Smooth muscle cell (in vitro differentiated cells): ENCODE measurements around the gene ZPBP2. TPM values are rescaled to one million over a fixed set of nuclear protein-coding genes. Genes with fewer than 3 reads are reported as not detected.

Experiments used
- DNase-seq: peaks from one replicate; lab custom pipeline; 2025; ENCODE audit not compliant: unreplicated experiment; lab: John Stamatoyannopoulos, UW
- H2AFZ ChIP-seq: fragments of 200-600 bp; sonication (generic); 2 replicates; pipeline ENCODE4 v1.6.0; 2016; ENCODE audit warnings: antibody characterized with exemption, low read depth, mild to moderate bottlenecking
- H3F3A ChIP-seq: fragments of 200-600 bp; sonication (generic); 2 replicates; pipeline ENCODE4 v1.6.0; 2017; ENCODE audit warnings: antibody characterized with exemption, low read depth
- H3K27ac ChIP-seq: fragments of 200-600 bp; sonication (generic); 2 replicates; pipeline ENCODE4 v1.5.1; 2016; ENCODE audit warnings: low read depth, mild to moderate bottlenecking
- H3K27me3 ChIP-seq: fragments of 200-600 bp; sonication (generic); 2 replicates; pipeline ENCODE4 v1.6.1; 2016; ENCODE audit warnings: low read depth, mild to moderate bottlenecking
- H3K36me3 ChIP-seq: fragments of 200-600 bp; sonication (generic); 2 replicates; pipeline ENCODE4 v1.5.1; 2016; ENCODE audit warnings: low read depth
- H3K4me1 ChIP-seq: fragments of 200-600 bp; sonication (generic); 2 replicates; pipeline ENCODE4 v1.5.1; 2016; ENCODE audit warnings: low read depth
- H3K4me2 ChIP-seq: fragments of 200-600 bp; sonication (generic); 2 replicates; pipeline ENCODE4 v1.6.0; 2016; ENCODE audit warnings: mild to moderate bottlenecking
- H3K4me3 ChIP-seq: fragments of 200-600 bp; sonication (generic); 2 replicates; pipeline ENCODE4 v1.5.1; 2016; ENCODE audit warnings: mild to moderate bottlenecking
- H3K79me2 ChIP-seq: fragments of 200-600 bp; sonication (generic); 2 replicates; pipeline ENCODE4 v1.6.0; 2016; ENCODE audit warnings: low read depth, mild to moderate bottlenecking
- H3K9ac ChIP-seq: fragments of 200-600 bp; sonication (generic); 2 replicates; pipeline ENCODE4 v1.6.0; 2016; ENCODE audit warnings: low read depth
- H3K9me3 ChIP-seq: fragments of 200-600 bp; sonication (generic); replicated peaks from 2 replicates; pipeline ENCODE4 v1.5.1; 2016; ENCODE audit warnings: low read depth
- H4K20me1 ChIP-seq: fragments of 200-600 bp; sonication (generic); 2 replicates; pipeline ENCODE4 v1.6.0; 2016; ENCODE audit warnings: low read depth
- WGBS: methylation state at CpG from one replicate; pipeline ENCODE4 v1.1.7; 2016; ENCODE audit warnings: low lambda C conversion rate; 5-methylcytosine and 5-hydroxymethylcytosine counted together
- polyA plus RNA-seq: library from polyadenylated mRNA; unstranded; fragments of >200 nt; fragmentation: Nextera tagmentation; extraction: Ambion mirVana; gene quantifications from 2 replicates; pipeline ENCODE4 v1.2.1, GENCODE V29; 2016
- total RNA-seq: library from RNA; depleted of rRNA; stranded (reverse); fragments of >200 nt; gene quantifications from 2 replicates; pipeline ENCODE4 v1.2.3, GENCODE V29; 2014
- TF ChIP-seq, protein P1 (sequence below): fragments of 200-600 bp; sonication (generic); IDR thresholded peaks from 2 replicates; pipeline ENCODE4 v1.5.1; 2017; ENCODE audit warnings: borderline replicate concordance, mild to moderate bottlenecking, antibody characterized with exemption; ENCODE audit not compliant: insufficient read depth, poor library complexity, severe bottlenecking

ZPBP2 gene
- total RNA-seq (not detected in 2 replicates), polyA plus RNA-seq (not detected in 2 replicates)

DNA sequence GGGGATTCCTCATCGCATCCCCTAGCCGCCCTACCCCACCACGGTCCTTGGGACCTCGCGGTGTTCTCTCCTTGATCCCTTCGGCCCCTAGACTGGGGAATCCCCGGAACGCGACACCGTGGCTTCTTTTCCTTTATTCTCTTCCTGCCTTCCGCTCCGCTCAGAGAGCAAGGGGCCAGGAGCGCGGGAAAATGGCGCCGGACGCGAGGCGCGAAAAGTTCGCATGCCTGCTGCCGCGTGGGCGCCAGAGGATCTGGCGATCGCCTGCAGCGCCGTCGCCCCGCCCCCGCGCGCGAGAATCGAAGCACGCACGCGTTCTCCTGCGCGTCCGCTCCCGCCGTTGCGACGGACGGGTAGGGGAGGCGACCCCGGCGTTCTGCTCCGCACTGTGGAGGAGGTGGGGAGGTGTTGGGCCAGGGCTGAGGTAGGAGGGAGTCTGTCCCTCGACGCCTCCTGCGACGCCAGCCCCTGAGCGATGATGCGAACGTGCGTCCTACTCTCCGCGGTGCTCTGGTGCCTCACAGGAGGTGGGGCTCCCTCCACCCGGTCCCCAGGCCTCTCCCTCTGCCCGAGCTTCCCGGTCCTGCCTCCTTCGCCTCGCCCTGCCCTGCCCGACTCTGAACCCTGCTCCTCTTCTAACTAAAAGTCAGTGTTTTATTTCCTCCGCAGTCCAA lies at the start of gene ZPBP2:
ZPBP2 (plus strand) TSS at position 323 of the 674 bp plus-strand sequence; CDS start at position 476, 153 bp downstream.
- Histone ChIP-seq H3K9me3 (no peaks in the 10 kb centered on the region), H3K4me1 (peaks cover 7% of the 10 kb centered on the region), H2AFZ (no peak within 1 kb of the TSS), H3K4me2 (no peak within 1 kb of the TSS), H3F3A (no peaks in the 10 kb centered on the region), H4K20me1 (no peaks in the 10 kb centered on the region), H3K36me3 (no peaks in the 10 kb centered on the region), H3K4me3 (no peak within 1 kb of the TSS), H3K27ac (no peak within 1 kb of the TSS), H3K27me3 (peaks cover 57% of the 10 kb centered on the region), H3K9ac (no peak within 1 kb of the TSS), H3K79me2 (no peaks in the 10 kb centered on the region)
- TF ChIP-seq, protein P1, sequence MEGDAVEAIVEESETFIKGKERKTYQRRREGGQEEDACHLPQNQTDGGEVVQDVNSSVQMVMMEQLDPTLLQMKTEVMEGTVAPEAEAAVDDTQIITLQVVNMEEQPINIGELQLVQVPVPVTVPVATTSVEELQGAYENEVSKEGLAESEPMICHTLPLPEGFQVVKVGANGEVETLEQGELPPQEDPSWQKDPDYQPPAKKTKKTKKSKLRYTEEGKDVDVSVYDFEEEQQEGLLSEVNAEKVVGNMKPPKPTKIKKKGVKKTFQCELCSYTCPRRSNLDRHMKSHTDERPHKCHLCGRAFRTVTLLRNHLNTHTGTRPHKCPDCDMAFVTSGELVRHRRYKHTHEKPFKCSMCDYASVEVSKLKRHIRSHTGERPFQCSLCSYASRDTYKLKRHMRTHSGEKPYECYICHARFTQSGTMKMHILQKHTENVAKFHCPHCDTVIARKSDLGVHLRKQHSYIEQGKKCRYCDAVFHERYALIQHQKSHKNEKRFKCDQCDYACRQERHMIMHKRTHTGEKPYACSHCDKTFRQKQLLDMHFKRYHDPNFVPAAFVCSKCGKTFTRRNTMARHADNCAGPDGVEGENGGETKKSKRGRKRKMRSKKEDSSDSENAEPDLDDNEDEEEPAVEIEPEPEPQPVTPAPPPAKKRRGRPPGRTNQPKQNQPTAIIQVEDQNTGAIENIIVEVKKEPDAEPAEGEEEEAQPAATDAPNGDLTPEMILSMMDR = no peak
- no peak for DNase-seq
- 90% methylated on average over 67 of the region's 67 CpGs for WGBS

DNA sequence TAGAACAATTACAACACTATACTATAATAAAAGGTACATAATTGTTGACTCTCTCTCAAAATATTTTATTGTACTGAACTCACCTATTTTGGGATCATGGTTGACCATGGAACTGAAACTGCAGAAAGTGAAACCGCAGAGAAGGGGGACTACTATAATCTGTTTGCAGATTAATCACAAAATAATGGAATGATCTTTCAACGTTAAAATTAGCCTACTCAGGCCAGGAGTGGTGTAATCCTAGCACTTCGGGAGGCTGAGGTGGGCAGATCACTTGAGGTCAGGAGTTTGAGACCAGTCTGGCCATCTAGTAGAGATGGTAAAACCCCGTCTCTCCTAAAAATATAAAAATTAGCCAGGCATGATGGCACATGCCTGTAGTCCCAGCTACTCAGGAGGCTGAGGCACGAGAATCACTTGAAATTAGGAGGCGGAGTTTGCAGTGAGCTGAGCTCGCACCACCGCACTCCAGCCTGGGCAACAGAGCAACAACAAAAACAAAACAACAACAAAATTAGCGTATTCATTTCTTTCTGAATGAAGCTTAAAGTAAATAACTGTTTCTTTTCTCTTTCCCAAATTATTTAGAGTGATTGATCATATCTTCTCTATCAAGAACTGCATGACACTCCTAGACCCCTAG lies 49.5 kb upstream of the ZPBP2 start:
- Histone ChIP-seq H3K9ac (no peak overlapping the region), H2AFZ (no peak overlapping the region), H3K27me3 (no peaks in the 10 kb centered on the region), H3F3A (no peaks in the 10 kb centered on the region), H3K36me3 (no peaks in the 10 kb centered on the region), H3K79me2 (no peaks in the 10 kb centered on the region), H3K27ac (peak overlapping the region; percentile 64), H3K4me1 (peaks cover 4% of the 10 kb centered on the region), H3K4me3 (no peak overlapping the region), H3K9me3 (no peaks in the 10 kb centered on the region), H4K20me1 (no peaks in the 10 kb centered on the region), H3K4me2 (peak overlapping the region; percentile 45)
- 82% methylated on average over 9 of the region's 9 CpGs for WGBS
- TF ChIP-seq, protein P1 = no peak
- no peak for DNase-seq

GRCh38 chr17:39820541-39820940 lies 47.5 kb upstream of the ZPBP2 start:
- H3F3A ChIP-seq = no peaks in the 10 kb centered on the region
- no peaks in the 10 kb centered on the region for H4K20me1 ChIP-seq
- H3K9ac ChIP-seq = no peak overlapping the region
- 53% methylated on average over 4 of the region's 4 CpGs for WGBS
- H3K9me3 ChIP-seq = no peaks in the 10 kb centered on the region
- no peak overlapping the region for H3K4me3 ChIP-seq
- H3K27me3 ChIP-seq = no peaks in the 10 kb centered on the region
- H3K27ac ChIP-seq = no peak overlapping the region
- peaks cover 4% of the 10 kb centered on the region for H3K4me1 ChIP-seq
- no peaks in the 10 kb centered on the region for H3K36me3 ChIP-seq
- TF ChIP-seq, protein P1 = no peak
- H3K4me2 ChIP-seq = no peak overlapping the region
- DNase-seq = no peak
- H3K79me2 ChIP-seq = no peaks in the 10 kb centered on the region
- no peak overlapping the region for H2AFZ ChIP-seq
